Measurements from ENCODE around the gene COX19. TPM values are rescaled to one million over a fixed set of nuclear protein-coding genes. Genes with fewer than 3 reads are reported as not detected.
A peak's percentile ranks its signal among the peaks of the same experiment; 100 is the strongest.

Gene COX19
- total and polyA plus RNA-seq, 2 of the 13 experiments (the other 11 are each of a cell fraction or from before 2014, with no cell fraction given) = 11.5 to 21.7 TPM

GRCh38 chr7:1018334-1018695, 43.0 kb upstream of the COX19 start:
- no peak overlapping the region for H3K4me2 ChIP-seq (ENCODE audit: low read depth, low read length)
- peaks cover 2 to 9% of the 10 kb centered on the region in 2 experiments; a peak in 3 of 5 replicates for H3K36me3 ChIP-seq (replicated peaks in 1 of 2; ENCODE audit: control insufficient read depth in 1 of 2, insufficient read depth in 2 of 2, low read length in 2 of 2)
- in situ Hi-C loops (cut with HindIII; ENCODE audit: extremely low pct_ligation_motif_present, low pct_unique_long_range_greater_than_20kb) (no loop called here), intact Hi-C loops (cut with micrococcal nuclease; ENCODE audit: unreplicated experiment) (no loop called here)
- peaks cover 35% of the 10 kb centered on the region for H3K4me1 ChIP-seq (ENCODE audit: insufficient read depth, low read length)
- H2AFZ ChIP-seq (ENCODE audit: low read length) = no peak overlapping the region
- H3K4me3 ChIP-seq (replicated peaks in 1 of 3; ENCODE audit: insufficient read depth in 1 of 3, low read depth in 2 of 3, low read length in 3 of 3) = no peak overlapping the region
- H4K20me1 ChIP-seq (ENCODE audit: insufficient read depth, low read length) = no peaks in the 10 kb centered on the region
- FAIRE-seq (no peak), DNase-seq (ENCODE audit: low spot score) (no peak), ATAC-seq (0 out of 3 replicates have a peak, but pooled peaks have one; percentile 5)
- no peaks in the 10 kb centered on the region for H3K27me3 ChIP-seq (ENCODE audit: control insufficient read depth in 1 of 2, insufficient read depth in 2 of 2, low read length in 2 of 2)
- H3K27ac ChIP-seq (ENCODE audit: extremely low read length, insufficient read depth, low read length) = peak overlapping the region; percentile 42
- H3K9me3 ChIP-seq (ENCODE audit: low read length) = no peaks in the 10 kb centered on the region
- peaks cover 6% of the 10 kb centered on the region for H3K79me2 ChIP-seq (ENCODE audit: insufficient read depth, low read length)
- WGBS (ENCODE audit: low lambda C conversion rate) = 60% methylated on average over 5 of the region's 13 CpGs
- 0 out of 2 replicates have a peak, but pooled peaks have one; percentile 21 for TF ChIP-seq HNF4A (CRISPR knock-in tag; IDR thresholded peaks at IDR 0.05)
- TF ChIP-seq ATF7 (IDR thresholded peaks at IDR 0.05) = no peak
- no peak for TF ChIP-seq ATF7 (CRISPR knock-in tag; IDR thresholded peaks at IDR 0.05)
- TF ChIP-seq ZNF687 (CRISPR knock-in tag; IDR thresholded peaks at IDR 0.05) = peak; percentile 22; the same call in 1 of the 2 replicates
- H3K9ac ChIP-seq (ENCODE audit: insufficient read depth, low read depth, low read length) = no peak overlapping the region
- ChIA-PET POLR2A (interaction anchor here (1.1 kb wide), 1 partner anchor 11 kb away, joined by 4 read pairs; no protein-coding TSS in a partner anchor), CTCF (ENCODE audit: low intra/inter-chr PET ratio, low total read pairs) (no interaction called here)
- BruUV-seq (replicated peaks) = no TSS peak
